HG03571 (cell line): ENCODE results near the gene LRRC36.
"Not testable (repeated sequence)": the region's sequence is repeated elsewhere in the genome, so short reads cannot be mapped to it uniquely, and the experiment has no call there.

ENCODE experiments used
- ATAC-seq: cut with Tn5 transposase; IDR thresholded peaks from one replicate; pipeline ENCODE4 v1.9.1; 2021; ENCODE audit not compliant: unreplicated experiment

Gene LRRC36

DNA sequence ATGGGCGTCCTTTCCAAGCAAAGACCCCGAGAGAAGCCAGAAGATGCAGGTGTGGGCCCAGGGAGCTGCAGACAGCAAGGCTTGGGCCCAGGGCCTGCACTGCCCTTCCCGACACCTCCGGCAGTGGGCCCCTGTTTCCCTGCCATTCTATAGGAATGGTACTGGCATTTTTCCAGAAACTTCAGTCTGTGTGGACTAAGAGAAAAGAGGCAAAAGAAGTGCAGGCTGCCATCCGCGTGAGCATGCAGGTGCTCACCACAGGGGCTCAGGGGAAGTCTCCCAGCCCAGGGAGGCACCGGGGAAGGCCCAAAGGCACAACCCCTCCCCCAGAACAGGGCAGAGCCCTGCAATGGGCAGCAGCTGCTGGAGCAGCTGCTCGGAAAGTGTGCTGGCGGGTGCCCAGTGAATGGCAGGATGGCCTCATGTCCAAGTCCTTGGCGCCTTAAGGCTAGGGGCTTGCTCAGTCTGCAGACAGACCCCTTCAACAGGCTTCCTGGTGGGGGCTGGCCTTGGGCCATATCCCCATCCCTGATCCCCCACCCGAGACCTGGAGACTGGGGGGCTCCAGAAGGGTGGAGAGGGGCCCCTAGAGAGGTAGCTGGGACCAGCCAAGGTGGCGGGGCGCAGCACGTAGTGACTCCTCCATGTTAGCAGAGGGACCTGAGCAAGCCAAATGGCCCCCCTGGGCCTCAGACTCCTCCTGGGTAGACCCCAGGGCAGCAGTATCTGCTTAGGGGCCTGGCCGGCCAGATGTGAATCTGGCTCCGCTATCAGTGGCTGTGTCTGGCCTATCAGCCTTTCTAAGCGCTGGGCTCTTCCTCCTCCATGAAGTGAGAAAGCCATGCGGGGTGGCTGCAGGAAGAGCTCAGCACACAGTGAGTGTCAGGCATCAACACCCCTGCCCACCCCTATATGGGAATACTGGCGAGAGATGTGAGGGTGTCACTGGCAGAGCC lies 73.4 kb downstream of the LRRC36 start:
- no peak for ATAC-seq

DNA sequence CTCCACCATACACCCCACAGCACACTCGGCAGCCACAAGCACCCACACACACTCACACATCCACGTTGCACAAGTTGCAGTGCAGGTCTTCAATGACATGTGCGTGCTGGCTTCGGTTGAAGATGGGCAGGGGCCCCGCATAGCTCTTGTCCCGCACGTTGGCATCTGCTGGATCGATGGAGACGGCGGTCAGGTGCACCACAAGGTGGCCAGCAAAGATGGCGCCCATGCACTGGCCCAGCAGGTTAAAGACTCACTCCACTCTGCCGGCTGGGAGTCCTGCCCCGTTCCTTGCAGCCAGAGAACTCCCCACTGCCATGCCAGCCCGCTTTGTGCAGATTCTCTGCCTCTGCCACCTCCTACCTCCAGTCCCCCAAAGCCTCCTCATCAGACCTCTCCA lies 74.3 kb downstream of the LRRC36 start:
- no peak for ATAC-seq

DNA sequence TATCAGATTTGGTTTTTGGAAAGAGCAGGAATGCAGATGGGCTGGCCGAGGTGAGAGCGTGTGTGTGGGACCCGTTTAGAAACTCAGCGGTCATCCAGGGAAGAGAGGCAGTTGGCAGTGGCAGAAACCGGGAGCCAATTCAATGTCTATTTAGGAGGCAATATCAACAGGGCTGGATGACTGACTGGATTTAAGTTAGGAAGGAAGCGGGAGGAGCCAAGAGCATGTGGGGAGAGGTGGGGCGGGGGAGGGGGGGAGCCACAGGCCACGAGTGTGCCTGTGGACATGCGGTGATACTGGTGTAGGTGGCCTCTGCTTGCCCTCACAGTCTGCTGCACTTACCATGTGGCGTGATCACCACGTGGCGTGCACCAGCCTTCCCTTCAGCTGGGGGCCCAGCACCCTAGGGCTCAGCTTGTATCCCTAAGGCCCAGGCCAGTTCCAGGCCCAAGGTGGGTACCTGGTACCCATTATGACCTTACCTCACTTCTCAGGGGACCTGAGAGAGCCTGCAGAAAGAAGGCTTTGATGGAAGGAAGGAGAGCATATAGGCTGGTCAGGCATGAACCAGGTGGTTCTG lies 77.5 kb downstream of the LRRC36 start:
- ATAC-seq: no peak

DNA sequence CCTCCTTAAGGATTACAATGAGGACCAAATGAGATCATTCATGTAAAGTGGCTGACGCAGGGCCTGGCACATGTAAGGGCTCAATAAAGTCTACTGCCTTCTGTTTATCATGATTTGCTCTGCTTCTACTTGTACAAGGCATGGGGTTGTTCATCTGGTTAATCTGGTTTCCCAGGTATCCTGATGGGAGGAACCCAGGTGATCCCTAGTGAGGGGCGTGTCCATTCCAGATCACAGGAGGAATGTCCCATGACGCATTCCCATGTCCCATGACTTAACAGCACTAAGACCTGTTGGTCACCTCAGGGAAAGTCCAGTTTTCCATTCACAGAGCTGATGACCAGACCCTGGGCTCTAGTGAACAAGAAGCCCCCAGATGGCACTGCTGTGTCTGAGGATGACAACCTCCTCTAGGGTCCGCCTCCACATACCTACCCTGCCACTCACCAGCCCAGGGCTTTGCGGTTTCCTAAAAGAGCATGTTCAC lies 78.2 kb downstream of the LRRC36 start:
- ATAC-seq: no peak

DNA sequence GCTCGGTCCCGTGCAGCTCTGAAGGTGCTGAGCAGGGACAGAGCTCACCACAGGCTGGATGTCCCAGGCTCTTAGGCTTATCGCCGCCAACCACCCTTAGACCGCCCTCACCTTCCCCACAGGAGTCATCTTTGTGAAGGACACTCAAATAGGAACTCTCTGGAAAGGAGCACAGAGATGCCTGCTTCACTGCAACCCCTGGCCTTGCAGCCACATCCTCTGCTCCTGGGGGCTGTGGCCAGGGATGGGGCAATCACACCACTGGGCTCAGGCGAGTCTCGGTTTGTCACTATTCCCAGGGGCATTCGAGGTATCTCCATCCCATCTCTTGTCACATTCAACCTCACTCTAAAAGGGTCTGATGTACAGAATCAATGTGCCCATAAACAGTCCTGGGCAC lies 78.7 kb downstream of the LRRC36 start:
- ATAC-seq: no peak

DNA sequence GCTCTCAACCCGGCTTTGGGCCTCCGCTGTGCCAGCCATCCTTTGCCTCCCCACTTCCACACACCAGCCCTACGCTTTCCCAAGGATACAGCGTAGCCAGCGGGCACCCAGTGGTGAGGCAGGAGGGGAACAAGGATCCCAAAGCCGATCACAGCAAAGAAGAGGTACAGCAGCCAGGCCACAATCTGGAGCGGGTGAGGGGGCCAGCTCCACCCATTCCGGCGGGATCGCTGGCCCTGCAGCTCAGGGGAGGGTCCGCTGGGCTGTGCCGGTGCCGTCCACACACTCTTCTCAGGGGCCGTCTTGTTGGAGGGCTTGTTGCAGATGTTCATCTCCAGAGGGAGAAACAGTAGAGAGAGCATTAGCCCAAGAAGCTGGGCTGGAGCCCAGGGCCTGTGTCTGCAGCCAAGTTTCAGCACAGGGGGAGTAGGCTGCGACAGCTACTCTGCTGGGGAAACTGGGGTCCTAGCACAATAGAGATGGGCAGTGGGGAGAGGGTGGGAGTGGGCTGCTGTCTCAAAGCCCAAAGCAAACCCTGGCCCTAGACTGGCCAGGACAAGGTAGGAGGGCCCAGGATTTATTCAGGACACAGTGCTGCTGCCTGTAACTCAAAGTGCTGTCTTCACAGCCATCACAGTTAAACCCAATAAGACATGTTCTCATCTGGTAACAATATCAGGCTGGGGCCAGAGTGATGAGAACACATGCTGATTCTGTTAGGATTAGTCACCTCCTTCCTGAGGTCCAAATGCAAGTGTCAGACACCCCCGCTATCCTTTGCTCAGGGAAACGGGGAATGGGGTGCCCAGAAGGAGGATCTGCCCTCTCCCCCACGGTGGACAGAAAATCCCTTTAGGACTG lies 79.7 kb downstream of the LRRC36 start:
- no peak for ATAC-seq

DNA sequence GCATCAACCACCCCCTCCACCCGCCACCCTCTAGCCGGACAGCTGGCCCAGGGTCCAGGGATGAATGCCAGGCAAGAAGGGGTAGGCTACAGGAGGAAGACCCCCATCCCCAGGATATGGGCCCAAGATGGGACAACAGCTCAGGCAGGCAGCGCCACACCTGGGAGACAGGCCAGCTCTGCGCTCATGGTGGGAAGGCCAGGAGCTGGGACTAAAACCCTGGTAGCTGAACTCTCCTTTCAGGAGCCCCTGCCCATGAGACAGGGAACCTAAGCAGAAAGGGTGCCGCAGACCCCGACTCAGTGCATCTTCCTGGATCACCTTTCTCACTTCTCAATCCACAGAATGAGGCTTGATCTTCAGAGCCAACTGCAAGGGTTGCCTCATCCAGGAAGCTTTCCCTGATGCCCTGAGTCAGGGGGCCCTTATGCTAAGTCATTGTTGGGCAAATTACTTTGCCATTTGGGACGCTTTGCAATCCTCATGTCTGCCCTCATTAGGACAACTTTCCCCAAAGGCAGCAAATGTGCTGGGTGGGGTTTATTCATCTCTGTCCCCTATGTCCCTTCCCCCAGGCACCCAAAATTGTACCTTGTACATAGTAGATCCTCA lies 80.7 kb downstream of the LRRC36 start:
- no peak for ATAC-seq

DNA sequence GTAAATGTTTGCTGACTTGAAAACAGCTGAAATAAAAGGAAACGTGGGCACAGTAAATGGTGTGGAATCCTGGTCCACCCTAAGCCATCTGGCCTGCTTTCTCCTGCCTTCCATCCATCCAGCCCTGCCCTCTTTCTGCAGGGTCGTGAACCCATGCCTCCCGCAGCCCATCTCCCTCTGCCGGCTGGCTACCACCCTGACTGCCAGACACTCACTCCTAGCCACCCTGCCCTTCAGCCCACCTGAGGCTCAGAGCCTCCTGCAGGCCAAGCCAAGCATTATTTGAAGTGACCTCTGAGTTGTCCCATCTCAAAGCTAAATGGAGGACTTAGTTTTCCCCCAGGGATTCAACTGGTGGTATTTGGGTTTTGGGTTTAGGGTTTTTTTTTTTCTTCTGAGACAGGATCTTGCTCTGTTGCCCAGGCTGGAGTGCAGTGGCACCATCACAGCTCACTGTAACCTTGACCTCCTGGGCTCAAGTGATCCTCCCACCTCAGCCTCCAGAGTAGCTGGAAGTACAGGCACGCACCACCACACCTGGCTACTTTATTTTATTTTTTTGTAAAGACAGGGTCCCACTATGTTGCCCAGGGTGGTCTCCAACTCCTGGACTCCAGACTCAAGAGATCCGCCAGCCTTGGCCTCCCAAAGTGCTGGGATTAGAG lies 81.3 kb downstream of the LRRC36 start:
- no peak for ATAC-seq

DNA sequence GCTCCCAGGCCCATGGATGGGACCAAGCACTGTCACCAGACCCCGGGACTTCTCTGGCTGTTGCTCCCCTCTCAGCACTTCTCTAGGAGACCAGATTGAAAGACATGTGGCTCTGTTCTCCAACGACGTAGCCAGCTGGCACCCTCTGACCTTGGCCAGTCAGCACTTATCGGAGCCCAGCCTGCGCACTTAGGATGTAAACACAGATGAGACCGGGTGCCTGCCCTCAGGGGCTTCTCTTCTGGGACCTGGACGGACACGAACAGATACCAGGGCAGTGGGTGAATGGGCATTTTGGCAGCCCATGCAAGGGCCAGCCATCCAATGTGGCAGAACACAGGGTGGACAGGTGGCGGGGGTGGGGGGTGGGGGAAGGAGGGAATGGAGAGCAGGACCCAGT lies 83.0 kb downstream of the LRRC36 start:
- ATAC-seq: no peak

DNA sequence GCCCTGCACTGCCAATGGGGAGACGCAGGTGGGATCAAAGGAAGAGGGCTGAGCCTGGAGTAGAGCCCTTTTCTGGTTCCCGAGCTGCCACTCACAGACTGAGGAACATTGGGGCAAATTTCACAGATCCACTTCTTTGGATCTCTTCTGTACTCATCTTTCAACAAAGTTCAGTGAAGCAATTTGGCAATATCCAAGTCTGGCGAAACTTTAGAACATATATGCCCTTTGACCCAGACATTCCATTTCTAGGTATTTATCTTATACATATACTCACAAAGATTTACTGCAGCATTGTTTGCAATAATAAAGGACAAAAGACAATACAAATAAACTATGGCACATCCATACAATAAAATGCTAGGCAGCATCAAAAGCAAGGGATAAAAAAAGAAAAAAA lies 84.7 kb downstream of the LRRC36 start:
- ATAC-seq: no peak

DNA sequence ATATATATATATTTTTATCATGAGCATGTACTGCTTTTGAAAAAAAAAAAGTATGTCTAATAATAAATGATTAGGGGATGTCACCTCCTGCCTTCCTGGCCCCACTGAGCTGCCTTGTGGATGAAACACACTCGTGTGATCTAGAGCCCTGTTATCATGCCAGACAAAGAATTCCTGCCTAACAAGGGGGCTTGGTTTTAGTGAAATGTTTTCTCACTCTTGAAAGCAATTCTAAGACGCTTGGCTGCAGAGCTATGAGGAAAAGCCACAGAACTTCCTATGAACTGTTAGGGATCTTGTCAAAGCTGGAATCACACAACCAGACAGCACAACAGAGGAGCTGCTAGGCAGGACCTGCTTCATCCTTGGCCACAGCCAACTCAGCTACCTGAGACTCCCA lies 85.7 kb downstream of the LRRC36 start:
- no peak for ATAC-seq

DNA sequence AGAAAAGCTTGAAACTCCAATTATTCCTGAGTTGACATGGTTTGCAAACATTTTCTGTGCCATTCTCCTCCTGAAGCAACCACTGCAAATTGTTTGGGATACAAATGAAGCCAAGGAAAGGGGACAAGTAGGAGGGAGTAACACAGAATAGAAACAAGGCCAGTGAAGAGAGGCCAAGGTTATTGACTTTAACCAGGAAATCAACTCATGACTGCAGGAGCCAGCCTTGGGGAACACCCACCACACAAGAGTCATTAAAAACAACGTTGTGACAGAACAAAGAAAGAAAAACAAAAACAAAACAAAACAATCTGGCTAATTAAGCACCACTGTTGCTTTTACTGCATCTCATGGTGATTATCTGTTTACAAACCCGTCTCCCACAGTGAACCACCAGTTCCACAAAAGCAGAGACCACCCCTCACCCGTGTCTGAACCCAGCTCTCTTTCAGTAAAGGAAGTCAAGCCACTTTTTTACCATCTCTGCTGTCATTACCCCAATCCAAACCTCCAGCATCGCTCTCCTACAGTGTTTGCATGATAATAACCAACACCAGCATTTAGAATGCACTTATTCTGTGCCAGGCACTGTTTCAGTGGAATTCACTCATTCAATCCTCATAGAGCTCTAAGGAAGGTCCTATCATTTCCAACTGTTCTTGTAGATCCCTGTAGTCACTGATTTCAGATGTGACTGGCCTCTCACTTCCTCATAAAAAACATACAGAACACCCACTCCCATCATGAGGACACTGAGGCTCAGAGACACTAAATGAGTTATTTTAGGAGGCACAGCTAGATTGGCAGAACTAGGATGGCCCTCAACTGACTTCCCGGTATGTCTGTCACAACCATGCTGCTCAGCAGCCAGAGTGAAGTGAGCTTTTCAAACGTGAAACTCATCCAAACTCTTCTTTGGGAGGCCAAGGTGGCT lies 87.6 kb downstream of the LRRC36 start:
- ATAC-seq: no peak

DNA sequence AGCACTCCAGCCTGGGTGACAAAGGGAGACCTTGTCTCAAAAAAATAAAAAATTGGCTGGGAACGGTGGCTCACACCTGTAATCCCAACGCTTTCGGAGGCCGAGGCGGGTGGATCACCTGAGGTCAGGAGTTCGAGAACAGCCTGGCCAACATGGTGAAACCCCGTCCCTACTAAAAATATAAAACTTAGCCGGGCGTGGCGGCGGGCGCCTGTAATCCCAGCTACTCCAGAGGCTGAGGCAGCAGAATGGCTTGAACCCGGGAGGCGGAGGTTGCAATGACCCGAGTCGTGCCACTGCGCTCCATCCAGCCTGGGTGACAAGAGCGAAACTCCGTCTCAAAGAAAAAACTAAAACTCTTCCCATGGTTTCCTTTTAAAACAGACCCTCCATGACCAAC lies 88.8 kb downstream of the LRRC36 start:
- not testable (repeated sequence) for ATAC-seq

DNA sequence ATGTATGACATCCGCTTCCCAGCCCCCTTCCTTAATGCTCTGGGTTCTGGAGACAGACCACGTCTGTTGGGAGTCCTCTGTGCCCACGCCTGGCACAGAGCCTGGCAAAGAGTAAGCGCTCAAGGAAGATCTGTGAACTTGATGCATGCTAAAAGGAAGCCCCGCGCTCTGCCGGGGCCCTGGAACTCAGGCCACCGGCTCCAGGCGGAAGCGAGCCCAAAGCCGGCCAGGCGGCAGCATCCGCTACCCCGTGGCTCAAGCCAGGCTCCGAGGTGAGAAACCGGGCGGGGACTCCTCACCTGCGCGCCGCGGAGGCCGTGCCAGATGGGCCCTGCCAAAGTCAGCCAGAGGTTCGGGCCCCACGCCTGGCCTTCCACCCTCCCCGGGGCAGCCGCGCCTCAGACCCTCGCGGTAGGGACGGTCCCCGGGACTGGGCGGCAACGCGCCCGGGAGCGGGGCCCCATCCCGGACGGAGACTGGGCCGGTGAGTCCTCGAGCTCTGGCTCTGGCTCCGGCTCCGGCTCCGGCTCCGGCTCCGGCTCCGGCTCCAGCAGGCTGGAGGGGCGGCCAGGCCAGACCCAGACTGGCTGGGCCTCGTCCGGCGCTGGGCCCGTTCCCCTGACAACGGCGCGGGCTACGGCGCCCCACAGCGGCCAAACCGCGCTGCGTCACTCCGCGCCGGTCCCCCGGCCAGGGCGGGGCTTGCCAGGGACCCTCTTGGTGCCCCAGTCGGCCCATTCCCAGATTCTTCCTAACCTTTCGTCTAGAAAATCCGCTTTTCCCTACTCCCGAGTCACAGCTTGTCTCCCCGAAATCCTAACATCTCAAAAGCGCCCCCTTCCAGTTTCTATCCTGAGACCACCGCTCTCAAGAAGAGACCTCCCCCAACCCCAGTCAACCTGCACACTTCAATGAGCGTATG lies 89.5 kb downstream of the LRRC36 start, which contains the start of gene ZDHHC1:
Gene ZDHHC1, minus strand, starts transcription at position 606 of the 922 bp plus-strand sequence. CDS start 8,702 bp downstream, outside the sequence.
- ATAC-seq: no peak

DNA sequence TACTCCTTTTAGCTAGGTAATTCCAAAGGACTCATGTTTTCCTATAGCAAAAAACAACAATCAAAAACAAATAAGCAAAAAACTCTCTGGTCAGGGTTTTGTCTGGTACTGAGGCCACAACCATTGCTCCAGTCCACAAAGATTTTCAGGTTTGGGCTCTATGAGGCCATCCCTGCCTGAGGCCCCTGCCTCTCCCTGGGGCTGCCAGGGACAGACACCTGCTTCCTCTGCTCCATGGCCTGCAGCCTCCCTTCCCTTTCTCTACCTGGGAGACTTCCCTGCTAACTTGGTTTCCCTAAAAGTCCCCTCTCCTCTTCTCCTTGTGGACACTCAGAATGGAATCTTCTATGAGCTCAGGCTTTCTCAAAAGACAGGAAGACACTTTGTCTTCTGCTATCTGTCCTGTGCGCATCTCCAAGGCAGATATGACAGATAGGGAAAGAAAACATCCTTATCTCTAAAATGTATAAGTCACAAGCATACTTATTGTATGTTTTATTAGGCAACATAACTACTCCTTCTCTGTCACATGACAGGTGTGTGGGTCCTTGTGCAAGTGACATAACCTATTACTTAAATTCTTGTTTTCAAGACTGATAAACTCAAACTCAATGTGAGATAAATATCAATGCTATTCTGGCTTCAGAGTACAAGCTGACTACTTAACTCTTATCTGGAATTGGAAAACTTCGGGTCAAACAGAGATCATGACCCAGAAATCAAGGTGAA lies 90.9 kb downstream of the LRRC36 start:
- ATAC-seq: no peak

DNA sequence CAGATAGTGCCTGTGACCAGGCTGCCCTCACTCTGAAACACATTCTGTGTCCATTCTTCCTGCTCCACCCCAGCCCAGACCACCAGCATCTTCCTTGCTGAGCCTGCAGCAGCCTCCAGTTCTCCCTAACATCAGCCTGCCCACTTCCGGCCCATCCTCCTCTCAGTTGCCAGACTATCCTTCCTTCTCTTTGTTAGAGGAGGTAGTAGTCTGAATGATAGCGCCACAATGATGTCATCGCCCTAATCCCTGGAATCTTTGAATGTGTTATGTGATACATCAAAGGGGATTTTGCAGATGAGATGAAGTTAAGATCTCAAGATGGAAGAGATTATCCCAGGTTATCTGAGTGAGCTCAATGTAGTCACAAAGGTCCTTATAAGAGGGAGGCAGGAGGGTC lies 92.9 kb downstream of the LRRC36 start:
- ATAC-seq: no peak

DNA sequence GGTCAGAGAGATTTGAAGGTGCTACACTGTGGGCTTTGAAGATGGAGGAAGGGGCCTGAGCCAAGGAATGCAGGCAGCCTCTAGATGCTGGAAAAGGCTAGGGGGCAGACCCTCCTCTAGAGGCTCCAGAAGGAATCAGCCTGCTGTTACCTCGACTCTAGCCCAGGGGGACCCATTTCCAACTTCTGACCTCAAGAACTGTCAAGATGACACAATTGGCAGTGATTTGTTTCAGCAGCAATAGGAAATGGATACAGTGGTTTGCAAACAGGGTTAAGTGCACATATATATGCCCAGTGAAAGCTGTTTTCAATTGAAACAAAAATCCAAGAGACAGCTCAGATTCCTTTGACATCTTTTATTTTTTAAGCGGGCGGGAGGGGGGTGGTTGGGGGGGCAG lies 93.3 kb downstream of the LRRC36 start:
- ATAC-seq: no peak

DNA sequence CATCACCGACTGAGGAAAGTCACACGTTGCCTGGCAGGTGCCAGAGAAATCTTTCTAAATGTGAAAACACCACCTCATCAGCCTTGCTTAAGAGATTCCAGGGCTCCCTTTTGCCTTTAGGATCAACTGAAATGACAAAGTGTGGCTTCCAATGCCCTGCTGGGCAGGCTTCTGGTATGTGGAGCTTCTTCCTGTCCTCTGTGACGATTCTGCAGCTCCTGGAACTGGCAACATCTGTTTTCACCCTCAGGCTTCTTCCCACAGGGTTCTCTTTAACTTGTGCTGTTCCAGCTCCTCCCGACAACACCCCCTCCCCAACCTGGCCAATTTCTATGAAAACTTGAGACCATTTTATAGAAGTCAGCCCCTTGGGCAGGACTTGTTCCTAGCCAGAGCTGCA lies 94.4 kb downstream of the LRRC36 start:
- no peak for ATAC-seq
